H9 (cell line): ENCODE measurements around the gene JTB. TPM values are rescaled to one million over a fixed set of nuclear protein-coding genes. Genes with fewer than 3 reads are reported as not detected.

Experiments used
- DNase-seq: peaks from one replicate; pipeline ENCODE4 v3.0.0-alpha.2; 2017
- H2AFZ ChIP-seq: one replicate; pipeline ENCODE4 v1.6.1; 2013; ENCODE audit warnings: mild to moderate bottlenecking, low read length, control low read depth, moderate library complexity
- H2AK5ac ChIP-seq: 2 replicates; pipeline ENCODE4 v1.6.1; 2013; ENCODE audit warnings: low read length, control low read depth, mixed read lengths; ENCODE audit not compliant: insufficient read length
- H2BK120ac ChIP-seq: one replicate; pipeline ENCODE4 v1.6.1; 2013; ENCODE audit warnings: low read depth, mild to moderate bottlenecking, low read length, control low read depth, inconsistent platforms; ENCODE audit not compliant: poor library complexity, severe bottlenecking
- H2BK12ac ChIP-seq: 2 replicates; pipeline ENCODE4 v1.6.1; 2013; ENCODE audit warnings: low read length, control low read depth, mixed read lengths, low read depth; ENCODE audit not compliant: insufficient read length
- H2BK15ac ChIP-seq: 2 replicates; pipeline ENCODE4 v1.6.1; 2013; ENCODE audit warnings: low read depth, low read length, control low read depth
- H2BK20ac ChIP-seq: one replicate; pipeline ENCODE4 v1.6.1; 2013; ENCODE audit warnings: low read depth, mild to moderate bottlenecking, low read length, control low read depth, inconsistent platforms; ENCODE audit not compliant: poor library complexity, severe bottlenecking
- H2BK5ac ChIP-seq: 2 replicates; pipeline ENCODE4 v1.6.1; 2013; ENCODE audit warnings: low read length, control low read depth, mixed read lengths; ENCODE audit not compliant: insufficient read length
- H3K14ac ChIP-seq: 2 replicates; pipeline ENCODE4 v1.6.1; 2013; ENCODE audit warnings: low read length, control low read depth; ENCODE audit not compliant: insufficient read depth
- H3K18ac ChIP-seq: 2 replicates; pipeline ENCODE4 v1.6.1; 2013; ENCODE audit warnings: low read depth, mild to moderate bottlenecking, mixed read lengths, low read length, control low read depth; ENCODE audit not compliant: insufficient read length
- H3K23ac ChIP-seq: 2 replicates; pipeline ENCODE4 v1.6.1; 2013; ENCODE audit warnings: low read length, control low read depth, mixed read lengths, low read depth; ENCODE audit not compliant: insufficient read length
- H3K23me2 ChIP-seq: 2 replicates; pipeline ENCODE4 v1.6.1; 2013; ENCODE audit warnings: low read depth, mild to moderate bottlenecking, mixed read lengths, low read length, control low read depth; ENCODE audit not compliant: insufficient read length, poor library complexity, severe bottlenecking
- H3K27ac ChIP-seq: 2 replicates; pipeline ENCODE4 v1.5.1; 2013; ENCODE audit warnings: low read length, control low read depth, mixed read lengths, low read depth; ENCODE audit not compliant: insufficient read length
- H3K27me3 ChIP-seq: 2 replicates; pipeline ENCODE4 v1.6.1; 2013; ENCODE audit warnings: low read length, control low read depth, inconsistent platforms; ENCODE audit not compliant: insufficient read depth
- H3K4ac ChIP-seq: 2 replicates; pipeline ENCODE4 v1.6.1; 2013; ENCODE audit warnings: low read depth, mild to moderate bottlenecking, control low read depth, inconsistent platforms, low read length, moderate library complexity
- H3K4me1 ChIP-seq: 2 replicates; pipeline ENCODE4 v1.6.1; 2013; ENCODE audit warnings: low read length, control low read depth, inconsistent platforms; ENCODE audit not compliant: insufficient read depth
- H3K4me2 ChIP-seq: 2 replicates; pipeline ENCODE4 v1.6.1; 2013; ENCODE audit warnings: low read length, control low read depth, mixed read lengths; ENCODE audit not compliant: insufficient read length, insufficient read depth
- H3K56ac ChIP-seq: 2 replicates; pipeline ENCODE4 v1.6.1; 2013; ENCODE audit warnings: low read depth, mild to moderate bottlenecking, mixed read lengths, low read length, control low read depth; ENCODE audit not compliant: insufficient read length
- H3K79me1 ChIP-seq: 2 replicates; pipeline ENCODE4 v1.6.1; 2013; ENCODE audit warnings: low read depth, mild to moderate bottlenecking, moderate library complexity, low read length, control low read depth, inconsistent platforms; ENCODE audit not compliant: insufficient read depth, poor library complexity, severe bottlenecking
- H3K79me2 ChIP-seq: 2 replicates; pipeline ENCODE4 v1.6.1; 2013; ENCODE audit warnings: low read length, control low read depth, inconsistent platforms; ENCODE audit not compliant: insufficient read depth
- H3K9ac ChIP-seq: 2 replicates; pipeline ENCODE4 v1.6.1; 2013; ENCODE audit warnings: low read length, control low read depth, mixed read lengths; ENCODE audit not compliant: insufficient read length; ENCODE audit errors: extremely low read depth
- H3K9me3 ChIP-seq: one replicate; pipeline ENCODE4 v1.6.1; 2013; ENCODE audit warnings: low read depth, low read length, inconsistent platforms; ENCODE audit not compliant: control insufficient read depth
- H3T11ph ChIP-seq: one replicate; pipeline ENCODE4 v1.6.1; 2013; ENCODE audit warnings: mild to moderate bottlenecking, low read length, control low read depth, inconsistent platforms
- H4K20me1 ChIP-seq: one replicate; pipeline ENCODE4 v1.6.1; 2013; ENCODE audit not compliant: control insufficient read depth, insufficient read length, insufficient read depth
- H4K5ac ChIP-seq: 2 replicates; pipeline ENCODE4 v1.6.1; 2013; ENCODE audit warnings: low read depth, mild to moderate bottlenecking, mixed read lengths, low read length, control low read depth; ENCODE audit not compliant: insufficient read length
- H4K8ac ChIP-seq: replicated peaks from 2 replicates; pipeline ENCODE4 v1.6.1; 2013; ENCODE audit warnings: low read length, control low read depth, mixed read lengths, low read depth; ENCODE audit not compliant: insufficient read length
- H4K91ac ChIP-seq: 2 replicates; pipeline ENCODE4 v1.6.1; 2013; ENCODE audit warnings: low read depth, mild to moderate bottlenecking, moderate library complexity, mixed read lengths, low read length, control low read depth; ENCODE audit not compliant: insufficient read length
- H3K27ac Mint-ChIP-seq, 3 experiments: 2 replicates in 2 of 3; 3 replicates in 1 of 3; pipeline ENCODE4 v1.8.0; 2020 to 2021; ENCODE audit warnings: mixed read lengths in 3 of 3, mild to moderate bottlenecking in 1 of 3, moderate library complexity in 1 of 3
- H3K27me3 Mint-ChIP-seq: 2 replicates; pipeline ENCODE4 v1.8.0; 2021; ENCODE audit warnings: low read depth, mild to moderate bottlenecking, moderate library complexity, mixed read lengths
- H3K36me3 Mint-ChIP-seq, 3 experiments: 2 replicates in 2 of 3; 3 replicates in 1 of 3; pipeline ENCODE4 v1.8.0; 2020 to 2021; ENCODE audit warnings: low read depth in 3 of 3, mixed read lengths in 3 of 3; ENCODE audit not compliant: insufficient read depth in 1 of 3
- H3K4me1 Mint-ChIP-seq, 2 experiments: 2 replicates each; pipeline ENCODE4 v1.8.0; 2020; ENCODE audit warnings: mixed read lengths in 2 of 2
- H3K4me3 Mint-ChIP-seq, 2 experiments: 2 replicates in 1 of 2; 3 replicates in 1 of 2; pipeline ENCODE4 v1.8.0; 2020 to 2021; ENCODE audit warnings: mild to moderate bottlenecking in 2 of 2, mixed read lengths in 2 of 2, moderate library complexity in 1 of 2
- H3K9me3 Mint-ChIP-seq, 2 experiments: 2 replicates in 1 of 2; 3 replicates in 1 of 2; pipeline ENCODE4 v1.8.0; 2020; ENCODE audit warnings: mild to moderate bottlenecking in 2 of 2, mixed read lengths in 2 of 2, moderate library complexity in 1 of 2
- WGBS: extraction: QIAGEN DNeasy Blood & Tissue Kit; methylation state at CpG from one replicate; pipeline ENCODE4 v1.1.7; 2013; ENCODE audit warnings: missing lambda C conversion rate, low lambda C conversion rate, mixed read lengths; ENCODE audit not compliant: insufficient read length; ENCODE audit errors: extremely low coverage; 5-methylcytosine and 5-hydroxymethylcytosine counted together
- total RNA-seq: library from RNA; stranded (reverse); gene quantifications from 2 replicates; pipeline ENCODE4 v1.2.1, GENCODE V29; 2021
- TF ChIP-seq, protein P1 (sequence below): fragments of 200-600 bp; sonication (generic); conservative IDR thresholded peaks from 3 replicates; pipeline ENCODE4 v1.8.0; 2021; ENCODE audit warnings: antibody characterized with exemption, mild to moderate bottlenecking

The JTB gene
- total RNA-seq, 1 experiment from 2014 or later: 85.4 TPM

GRCh38 chr1:153933955-153934354 is 43.5 kb downstream of the JTB start:
- H4K8ac ChIP-seq: no peak overlapping the region
- H3K4me1 ChIP-seq: no peaks in the 10 kb centered on the region
- no peak overlapping the region for H3K56ac ChIP-seq
- no peak overlapping the region for H2AFZ ChIP-seq
- no peak overlapping the region for H2BK15ac ChIP-seq
- no peaks in the 10 kb centered on the region for H3K79me2 ChIP-seq
- H2AK5ac ChIP-seq: no peak overlapping the region
- H3K4me2 ChIP-seq: no peak overlapping the region
- H3T11ph ChIP-seq: no peak overlapping the region
- Mint-ChIP-seq H3K27ac (no peak overlapping the region; a peak in 1 of 7 replicates), H3K36me3 (peaks cover 44 to 76% (median 69%) of the 10 kb centered on the region in 3 experiments), H3K4me3 (no peak overlapping the region; a peak in 1 of 5 replicates), H3K9me3 (no peaks in the 10 kb centered on the region), H3K27me3 (no peaks in the 10 kb centered on the region), H3K4me1 (no peaks in the 10 kb centered on the region)
- H4K5ac ChIP-seq: no peak overlapping the region
- peaks cover 3% of the 10 kb centered on the region for H4K20me1 ChIP-seq
- WGBS: no CpG with 5 or more reads among the region's 11 CpGs
- no peak overlapping the region for H2BK5ac ChIP-seq
- no peak overlapping the region for H3K18ac ChIP-seq
- H3K14ac ChIP-seq: no peak overlapping the region
- no peaks in the 10 kb centered on the region for H3K27me3 ChIP-seq
- H2BK12ac ChIP-seq: no peak overlapping the region
- H3K23ac ChIP-seq: no peak overlapping the region
- H2BK20ac ChIP-seq: no peak overlapping the region
- TF ChIP-seq, protein P1, sequence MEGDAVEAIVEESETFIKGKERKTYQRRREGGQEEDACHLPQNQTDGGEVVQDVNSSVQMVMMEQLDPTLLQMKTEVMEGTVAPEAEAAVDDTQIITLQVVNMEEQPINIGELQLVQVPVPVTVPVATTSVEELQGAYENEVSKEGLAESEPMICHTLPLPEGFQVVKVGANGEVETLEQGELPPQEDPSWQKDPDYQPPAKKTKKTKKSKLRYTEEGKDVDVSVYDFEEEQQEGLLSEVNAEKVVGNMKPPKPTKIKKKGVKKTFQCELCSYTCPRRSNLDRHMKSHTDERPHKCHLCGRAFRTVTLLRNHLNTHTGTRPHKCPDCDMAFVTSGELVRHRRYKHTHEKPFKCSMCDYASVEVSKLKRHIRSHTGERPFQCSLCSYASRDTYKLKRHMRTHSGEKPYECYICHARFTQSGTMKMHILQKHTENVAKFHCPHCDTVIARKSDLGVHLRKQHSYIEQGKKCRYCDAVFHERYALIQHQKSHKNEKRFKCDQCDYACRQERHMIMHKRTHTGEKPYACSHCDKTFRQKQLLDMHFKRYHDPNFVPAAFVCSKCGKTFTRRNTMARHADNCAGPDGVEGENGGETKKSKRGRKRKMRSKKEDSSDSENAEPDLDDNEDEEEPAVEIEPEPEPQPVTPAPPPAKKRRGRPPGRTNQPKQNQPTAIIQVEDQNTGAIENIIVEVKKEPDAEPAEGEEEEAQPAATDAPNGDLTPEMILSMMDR: no peak
- no peaks in the 10 kb centered on the region for H3K79me1 ChIP-seq
- H2BK120ac ChIP-seq: no peak overlapping the region
- H3K23me2 ChIP-seq: no peaks in the 10 kb centered on the region
- DNase-seq: no peak
- H3K9me3 ChIP-seq: no peaks in the 10 kb centered on the region
- H3K9ac ChIP-seq: no peak overlapping the region
- no peak overlapping the region for H4K91ac ChIP-seq
- no peak overlapping the region for H3K27ac ChIP-seq
- no peak overlapping the region for H3K4ac ChIP-seq
